NCI-H446 treated with DMSO at 0.1 percent for 48 hours (cell line): ENCODE measurements around the gene CORO7.

Experiments
- DNase-seq: peaks from one replicate; lab custom pipeline; 2025; lab: John Stamatoyannopoulos, UW

CORO7 gene

GRCh38 chr16:4371357-4372000 is 44.9 kb downstream of the CORO7 start, which contains the start of gene VASN:
VASN (plus strand) TSS chr16:4371848; CDS start chr16:4380878, 9,030 bp downstream.
- no peak for DNase-seq

GRCh38 chr16:4370570-4371356 is 45.6 kb downstream of the CORO7 start:
- no peak for DNase-seq

GRCh38 chr16:4370151-4370550 is 46.2 kb downstream of the CORO7 start:
- no peak for DNase-seq

- DNase-seq = no peak
Observed at GRCh38 chr16:4369007-4369733, 47.2 kb downstream of the CORO7 start.

GRCh38 chr16:4367393-4367856 is 49.0 kb downstream of the CORO7 start:
- DNase-seq = no peak

- no peak for DNase-seq
Observed at GRCh38 chr16:4366016-4366415, 50.4 kb downstream of the CORO7 start.

GRCh38 chr16:4365615-4366014 is 50.8 kb downstream of the CORO7 start:
- DNase-seq = no peak

GRCh38 chr16:4365014-4365406 is 51.4 kb downstream of the CORO7 start:
- no peak for DNase-seq

GRCh38 chr16:4364196-4365013 is 52.0 kb downstream of the CORO7 start:
- no peak for DNase-seq

- no peak for DNase-seq
Observed at GRCh38 chr16:4362476-4363135, 53.8 kb downstream of the CORO7 start.

GRCh38 chr16:4361944-4362311 is 54.5 kb downstream of the CORO7 start:
- DNase-seq = no peak

GRCh38 chr16:4361033-4361943 is 55.1 kb downstream of the CORO7 start:
- no peak for DNase-seq

GRCh38 chr16:4360538-4361021 is 55.8 kb downstream of the CORO7 start:
- DNase-seq = no peak

GRCh38 chr16:4359914-4360313 is 56.5 kb downstream of the CORO7 start:
- DNase-seq = no peak

- DNase-seq = no peak
Observed at GRCh38 chr16:4358831-4359561, 57.4 kb downstream of the CORO7 start.

- DNase-seq = no peak
Observed at GRCh38 chr16:4358236-4358635, 58.2 kb downstream of the CORO7 start.

- no peak for DNase-seq
Observed at GRCh38 chr16:4356820-4357219, 59.6 kb downstream of the CORO7 start.

- DNase-seq = no peak
Observed at GRCh38 chr16:4354512-4355409, 61.6 kb downstream of the CORO7 start.
